ENCODE results near the gene FKBP1C.
"Not testable (repeated sequence)": the region's sequence is repeated elsewhere in the genome, so short reads cannot be mapped to it uniquely, and the experiment has no call there.

The FKBP1C gene

GRCh38 chr6:63211343-63211742 is at the start of gene FKBP1C:
Gene FKBP1C, plus strand, starts transcription at chr6:63211469.
- DNase-seq (ENCODE audit: low read depth): not testable (repeated sequence)

- not testable (repeated sequence) for DNase-seq (ENCODE audit: low read depth)
Measured at GRCh38 chr6:63164047-63164803, 47.0 kb upstream of the FKBP1C start.

GRCh38 chr6:63174173-63174572 is 37.1 kb upstream of the FKBP1C start:
- no peak for DNase-seq (ENCODE audit: low read depth)

- DNase-seq (ENCODE audit: low read depth): no peak
Measured at GRCh38 chr6:63176181-63176580, 35.1 kb upstream of the FKBP1C start.

- no peak for DNase-seq (ENCODE audit: low read depth)
Measured at GRCh38 chr6:63180367-63180766, 30.9 kb upstream of the FKBP1C start.

GRCh38 chr6:63186970-63187369 is 24.3 kb upstream of the FKBP1C start:
- no peak for DNase-seq (ENCODE audit: low read depth)

GRCh38 chr6:63188828-63189227 is 22.4 kb upstream of the FKBP1C start:
- no peak for DNase-seq (ENCODE audit: low read depth)

GRCh38 chr6:63193324-63193723 is 17.9 kb upstream of the FKBP1C start:
- DNase-seq (ENCODE audit: low read depth): no peak

- no peak for DNase-seq (ENCODE audit: low read depth)
Measured at GRCh38 chr6:63197741-63198140, 13.5 kb upstream of the FKBP1C start.

GRCh38 chr6:63213325-63213724 is 2.1 kb downstream of the FKBP1C start:
- no peak for DNase-seq (ENCODE audit: low read depth)

- no peak for DNase-seq (ENCODE audit: low read depth)
Measured at GRCh38 chr6:63214816-63215215, 3.5 kb downstream of the FKBP1C start.

- no peak for DNase-seq (ENCODE audit: low read depth)
Measured at GRCh38 chr6:63224179-63224578, 12.9 kb downstream of the FKBP1C start.

GRCh38 chr6:63225987-63226386 is 14.7 kb downstream of the FKBP1C start:
- not testable (repeated sequence) for DNase-seq (ENCODE audit: low read depth)

- not testable (repeated sequence) for DNase-seq (ENCODE audit: low read depth)
Measured at GRCh38 chr6:63227928-63228894, 16.9 kb downstream of the FKBP1C start.

GRCh38 chr6:63230027-63230426 is 18.8 kb downstream of the FKBP1C start:
- DNase-seq (ENCODE audit: low read depth): not testable (repeated sequence)

- DNase-seq (ENCODE audit: low read depth): not testable (repeated sequence)
Measured at GRCh38 chr6:63230511-63230910, 19.2 kb downstream of the FKBP1C start.

GRCh38 chr6:63236398-63236817 is 25.1 kb downstream of the FKBP1C start:
- DNase-seq (ENCODE audit: low read depth): no peak

GRCh38 chr6:63245420-63245819 is 34.2 kb downstream of the FKBP1C start:
- DNase-seq (ENCODE audit: low read depth): no peak

- no peak for DNase-seq (ENCODE audit: low read depth)
Measured at GRCh38 chr6:63245909-63246308, 34.6 kb downstream of the FKBP1C start.

- no peak for DNase-seq (ENCODE audit: low read depth)
Measured at GRCh38 chr6:63246581-63246980, 35.3 kb downstream of the FKBP1C start.

- no peak for DNase-seq (ENCODE audit: low read depth)
Measured at GRCh38 chr6:63249875-63250482, 38.7 kb downstream of the FKBP1C start.

- no peak for DNase-seq (ENCODE audit: low read depth)
Measured at GRCh38 chr6:63259153-63259552, 47.9 kb downstream of the FKBP1C start.
